ENCODE data around the gene MOCS1.

DNA sequence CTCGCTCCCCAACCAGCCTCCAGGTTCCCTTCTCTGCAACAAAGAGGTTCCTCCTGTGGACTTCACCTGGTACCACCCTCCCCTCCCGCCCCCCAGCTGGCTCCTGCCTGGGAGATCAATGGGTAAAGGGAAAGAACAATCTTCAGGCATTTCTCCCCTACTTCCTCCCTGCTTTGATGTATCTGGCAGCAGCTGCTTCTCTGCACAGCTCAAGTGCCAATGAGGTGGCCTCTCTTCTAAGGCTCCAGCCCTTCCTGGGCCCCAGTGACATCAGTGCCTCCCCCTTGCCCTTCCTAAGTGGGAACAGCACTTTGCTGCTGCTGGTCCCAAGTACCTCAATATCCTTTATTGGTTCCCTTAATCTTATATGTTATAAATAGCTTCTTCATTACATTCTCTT is 23.5 kb downstream of the MOCS1 start:
- TF ChIP-seq, protein P1, sequence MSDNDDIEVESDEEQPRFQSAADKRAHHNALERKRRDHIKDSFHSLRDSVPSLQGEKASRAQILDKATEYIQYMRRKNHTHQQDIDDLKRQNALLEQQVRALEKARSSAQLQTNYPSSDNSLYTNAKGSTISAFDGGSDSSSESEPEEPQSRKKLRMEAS (IDR thresholded peaks at IDR 0.05; ENCODE audit: low read depth) = no peak
- TF ChIP-seq, protein P2, sequence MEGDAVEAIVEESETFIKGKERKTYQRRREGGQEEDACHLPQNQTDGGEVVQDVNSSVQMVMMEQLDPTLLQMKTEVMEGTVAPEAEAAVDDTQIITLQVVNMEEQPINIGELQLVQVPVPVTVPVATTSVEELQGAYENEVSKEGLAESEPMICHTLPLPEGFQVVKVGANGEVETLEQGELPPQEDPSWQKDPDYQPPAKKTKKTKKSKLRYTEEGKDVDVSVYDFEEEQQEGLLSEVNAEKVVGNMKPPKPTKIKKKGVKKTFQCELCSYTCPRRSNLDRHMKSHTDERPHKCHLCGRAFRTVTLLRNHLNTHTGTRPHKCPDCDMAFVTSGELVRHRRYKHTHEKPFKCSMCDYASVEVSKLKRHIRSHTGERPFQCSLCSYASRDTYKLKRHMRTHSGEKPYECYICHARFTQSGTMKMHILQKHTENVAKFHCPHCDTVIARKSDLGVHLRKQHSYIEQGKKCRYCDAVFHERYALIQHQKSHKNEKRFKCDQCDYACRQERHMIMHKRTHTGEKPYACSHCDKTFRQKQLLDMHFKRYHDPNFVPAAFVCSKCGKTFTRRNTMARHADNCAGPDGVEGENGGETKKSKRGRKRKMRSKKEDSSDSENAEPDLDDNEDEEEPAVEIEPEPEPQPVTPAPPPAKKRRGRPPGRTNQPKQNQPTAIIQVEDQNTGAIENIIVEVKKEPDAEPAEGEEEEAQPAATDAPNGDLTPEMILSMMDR (IDR thresholded peaks at IDR 0.05) = no peak
- TF ChIP-seq, protein P3, sequence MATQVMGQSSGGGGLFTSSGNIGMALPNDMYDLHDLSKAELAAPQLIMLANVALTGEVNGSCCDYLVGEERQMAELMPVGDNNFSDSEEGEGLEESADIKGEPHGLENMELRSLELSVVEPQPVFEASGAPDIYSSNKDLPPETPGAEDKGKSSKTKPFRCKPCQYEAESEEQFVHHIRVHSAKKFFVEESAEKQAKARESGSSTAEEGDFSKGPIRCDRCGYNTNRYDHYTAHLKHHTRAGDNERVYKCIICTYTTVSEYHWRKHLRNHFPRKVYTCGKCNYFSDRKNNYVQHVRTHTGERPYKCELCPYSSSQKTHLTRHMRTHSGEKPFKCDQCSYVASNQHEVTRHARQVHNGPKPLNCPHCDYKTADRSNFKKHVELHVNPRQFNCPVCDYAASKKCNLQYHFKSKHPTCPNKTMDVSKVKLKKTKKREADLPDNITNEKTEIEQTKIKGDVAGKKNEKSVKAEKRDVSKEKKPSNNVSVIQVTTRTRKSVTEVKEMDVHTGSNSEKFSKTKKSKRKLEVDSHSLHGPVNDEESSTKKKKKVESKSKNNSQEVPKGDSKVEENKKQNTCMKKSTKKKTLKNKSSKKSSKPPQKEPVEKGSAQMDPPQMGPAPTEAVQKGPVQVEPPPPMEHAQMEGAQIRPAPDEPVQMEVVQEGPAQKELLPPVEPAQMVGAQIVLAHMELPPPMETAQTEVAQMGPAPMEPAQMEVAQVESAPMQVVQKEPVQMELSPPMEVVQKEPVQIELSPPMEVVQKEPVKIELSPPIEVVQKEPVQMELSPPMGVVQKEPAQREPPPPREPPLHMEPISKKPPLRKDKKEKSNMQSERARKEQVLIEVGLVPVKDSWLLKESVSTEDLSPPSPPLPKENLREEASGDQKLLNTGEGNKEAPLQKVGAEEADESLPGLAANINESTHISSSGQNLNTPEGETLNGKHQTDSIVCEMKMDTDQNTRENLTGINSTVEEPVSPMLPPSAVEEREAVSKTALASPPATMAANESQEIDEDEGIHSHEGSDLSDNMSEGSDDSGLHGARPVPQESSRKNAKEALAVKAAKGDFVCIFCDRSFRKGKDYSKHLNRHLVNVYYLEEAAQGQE (IDR thresholded peaks at IDR 0.05; ENCODE audit: low read depth, low read length) = no peak
- no peak for TF ChIP-seq YY1 (IDR thresholded peaks at IDR 0.05; ENCODE audit: low read depth)
- TF ChIP-seq, protein P4, sequence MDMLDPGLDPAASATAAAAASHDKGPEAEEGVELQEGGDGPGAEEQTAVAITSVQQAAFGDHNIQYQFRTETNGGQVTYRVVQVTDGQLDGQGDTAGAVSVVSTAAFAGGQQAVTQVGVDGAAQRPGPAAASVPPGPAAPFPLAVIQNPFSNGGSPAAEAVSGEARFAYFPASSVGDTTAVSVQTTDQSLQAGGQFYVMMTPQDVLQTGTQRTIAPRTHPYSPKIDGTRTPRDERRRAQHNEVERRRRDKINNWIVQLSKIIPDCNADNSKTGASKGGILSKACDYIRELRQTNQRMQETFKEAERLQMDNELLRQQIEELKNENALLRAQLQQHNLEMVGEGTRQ (IDR thresholded peaks at IDR 0.05; ENCODE audit: borderline replicate concordance, low read depth, low read length) = no peak
- no peak for TF ChIP-seq RFX5 (IDR thresholded peaks at IDR 0.05; ENCODE audit: low read length)
- TF ChIP-seq SIN3A (IDR thresholded peaks at IDR 0.05; ENCODE audit: borderline replicate concordance, low read depth, low read length) = no peak
- TF ChIP-seq GABPA (IDR thresholded peaks at IDR 0.05; ENCODE audit: low read depth) = no peak
- no peak for TF ChIP-seq TAF1 (IDR thresholded peaks at IDR 0.05; ENCODE audit: borderline replicate concordance, low read depth, low read length)
- TF ChIP-seq POLR2AphosphoS5 (IDR thresholded peaks at IDR 0.05; ENCODE audit: low read depth, low read length) = no peak
- no peak for TF ChIP-seq RAD21 (IDR thresholded peaks at IDR 0.05; ENCODE audit: low read length)
- TF ChIP-seq IRF3 (IDR thresholded peaks at IDR 0.05; ENCODE audit: low read depth, low read length) = no peak
- TF ChIP-seq SMC3 (IDR thresholded peaks at IDR 0.05; ENCODE audit: low read depth, low read length) = no peak
- TF ChIP-seq CHD2 (IDR thresholded peaks at IDR 0.05; ENCODE audit: low read length, partially characterized antibody) = no peak

Data from SK-N-SH (cell line).